Stimulated activated naive B cell treated with anti-CD40 and anti-IgM and Interleukin-4, amounts not matched to agents 10 μg/mL and 1 μg/mL and 100 μg/mL, for 72 hours (primary cell): ENCODE measurements around the gene NAGK.
"Not testable (repeated sequence)": the region's sequence is repeated elsewhere in the genome, so short reads cannot be mapped to it uniquely, and the experiment has no call there.

Source experiments
- ATAC-seq, 2 donors: fragments of 150-1000 bp; cut with Tn5 transposase; replicated peaks; 2 replicates each; pipeline ENCODE4 v1.10.0; 2021; ENCODE audit warnings: moderate library complexity in 1 of 2
- DNase-seq: peaks from one replicate; pipeline ENCODE4 v3.0.0; 2021
- H3K27ac Mint-ChIP-seq: one replicate; pipeline ENCODE4 v1.8.0; 2022; ENCODE audit warnings: mild to moderate bottlenecking, mixed read lengths
- H3K27me3 Mint-ChIP-seq, 2 donors: one replicate each; pipeline ENCODE4 v1.8.0; 2022; ENCODE audit warnings: mixed read lengths in 2 of 2
- H3K36me3 Mint-ChIP-seq, 2 donors: one replicate each; pipeline ENCODE4 v1.8.0; 2022; ENCODE audit warnings: mixed read lengths in 2 of 2, mild to moderate bottlenecking in 1 of 2
- H3K4me1 Mint-ChIP-seq, 2 donors: one replicate each; pipeline ENCODE4 v1.8.0; 2022; ENCODE audit warnings: mixed read lengths in 2 of 2, mild to moderate bottlenecking in 1 of 2
- H3K4me3 Mint-ChIP-seq, 2 donors: one replicate each; pipeline ENCODE4 v1.8.0; 2022; ENCODE audit warnings: mild to moderate bottlenecking in 2 of 2, mixed read lengths in 2 of 2, moderate library complexity in 1 of 2
- H3K9me3 Mint-ChIP-seq, 2 donors: one replicate each; pipeline ENCODE4 v1.8.0; 2022; ENCODE audit warnings: mixed read lengths in 2 of 2, mild to moderate bottlenecking in 1 of 2

The NAGK gene

DNA sequence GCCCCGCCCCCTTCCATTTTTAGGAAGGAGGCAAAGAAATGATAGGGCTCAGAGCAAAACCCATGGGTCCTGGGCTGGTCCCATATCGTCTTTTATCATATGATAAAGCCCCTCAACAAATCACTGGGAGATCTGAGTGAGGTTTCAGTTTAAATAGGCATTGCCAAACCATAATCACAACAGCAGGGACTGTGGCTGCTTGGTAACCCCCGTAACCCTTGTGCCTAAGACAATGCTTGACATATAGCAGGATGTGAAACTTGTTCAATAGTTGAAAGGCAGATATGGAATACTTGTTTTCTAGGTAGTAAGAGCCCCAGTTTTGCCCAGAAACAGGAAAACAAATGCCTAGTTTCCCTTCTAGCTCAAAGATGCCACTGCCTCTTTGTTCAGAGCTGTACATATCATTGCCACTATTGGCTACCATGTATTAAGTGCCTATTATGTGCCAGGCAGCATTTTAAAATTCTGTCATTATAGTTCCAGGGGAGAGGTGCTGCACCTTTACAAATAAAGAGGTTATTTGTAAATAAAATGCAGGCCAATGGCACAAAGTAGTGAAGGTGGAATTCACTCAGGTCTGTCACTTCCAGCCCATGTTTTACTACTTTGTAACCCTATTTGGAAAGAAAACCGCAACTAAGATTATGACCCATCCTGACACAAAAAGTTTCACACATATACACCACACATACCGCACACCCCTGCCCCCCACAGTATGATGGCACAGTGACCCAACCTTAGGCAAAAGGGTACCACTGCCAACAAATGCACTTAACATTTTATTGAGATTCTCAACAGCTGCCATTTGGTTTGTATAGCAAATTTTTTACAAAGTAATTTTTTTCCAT lies 14.2 kb downstream of the NAGK start:
- ATAC-seq, result peak; percentile 31 to 54
- Mint-ChIP-seq H3K27me3 (peaks cover 0 to 9% of the 10 kb centered on the region in 2 donors), H3K27ac (peak overlapping the region; percentile 56), H3K9me3 (no peaks in the 10 kb centered on the region), H3K4me1 (peaks cover 5 to 19% of the 10 kb centered on the region in 2 donors), H3K4me3 (no peak overlapping the region), H3K36me3 (peaks cover 5 to 17% of the 10 kb centered on the region in 2 donors)
- no peak for DNase-seq

DNA sequence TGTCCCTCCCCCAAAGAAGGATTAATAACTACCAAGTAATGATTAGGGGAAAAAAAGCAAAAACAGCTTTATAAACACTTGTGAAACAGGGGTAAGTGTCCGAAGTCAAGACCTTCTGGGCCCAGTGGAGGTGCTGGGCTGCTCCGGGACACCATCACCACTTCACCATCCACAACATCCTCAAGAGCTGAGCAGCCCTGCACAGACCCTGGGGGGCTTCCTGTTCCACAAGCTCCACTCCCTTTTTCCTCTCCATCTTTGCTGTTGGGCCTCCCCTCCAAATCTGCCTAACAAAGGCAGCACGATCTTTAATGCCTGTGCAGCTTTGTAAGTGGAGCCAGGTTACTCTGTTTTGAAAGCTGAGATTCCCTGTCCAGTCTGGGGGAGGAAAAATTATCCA lies 14.8 kb downstream of the NAGK start:
- H3K36me3 Mint-ChIP-seq, result peaks cover 5 to 14% of the 10 kb centered on the region in 2 donors
- not testable (repeated sequence) for DNase-seq, H3K4me3 Mint-ChIP-seq, H3K27ac Mint-ChIP-seq, ATAC-seq, H3K9me3 Mint-ChIP-seq
- peaks cover 3 to 12% of the 10 kb centered on the region in 2 donors for H3K27me3 Mint-ChIP-seq
- peaks cover 5 to 19% of the 10 kb centered on the region in 2 donors for H3K4me1 Mint-ChIP-seq

DNA sequence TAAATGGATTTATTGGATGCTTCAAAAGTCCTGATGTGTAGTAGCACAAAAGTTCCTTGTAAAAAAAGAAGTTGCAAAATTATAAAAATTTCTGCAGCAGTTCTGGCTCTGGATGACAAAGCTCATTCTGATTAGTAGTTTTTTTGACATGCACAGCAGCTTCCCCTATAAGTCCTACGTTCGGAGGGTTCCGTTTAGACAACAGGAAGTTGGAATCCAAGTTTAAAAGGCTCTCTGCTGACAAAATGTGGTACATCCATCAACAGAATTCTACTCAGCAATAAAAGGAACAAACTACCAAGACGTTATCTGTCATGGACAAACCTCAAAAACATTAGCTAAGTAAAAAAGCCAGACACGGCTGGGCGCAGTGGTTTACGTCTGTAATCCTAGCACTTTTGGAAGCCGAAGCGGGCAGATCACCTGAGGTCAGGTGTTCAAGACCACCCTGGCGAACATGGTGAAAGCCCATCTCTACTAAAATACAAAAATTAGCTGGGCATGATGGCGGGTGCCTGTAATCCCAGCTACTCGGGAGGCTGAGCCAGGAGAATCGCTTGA lies 15.4 kb downstream of the NAGK start:
- not testable (repeated sequence) for DNase-seq

DNA sequence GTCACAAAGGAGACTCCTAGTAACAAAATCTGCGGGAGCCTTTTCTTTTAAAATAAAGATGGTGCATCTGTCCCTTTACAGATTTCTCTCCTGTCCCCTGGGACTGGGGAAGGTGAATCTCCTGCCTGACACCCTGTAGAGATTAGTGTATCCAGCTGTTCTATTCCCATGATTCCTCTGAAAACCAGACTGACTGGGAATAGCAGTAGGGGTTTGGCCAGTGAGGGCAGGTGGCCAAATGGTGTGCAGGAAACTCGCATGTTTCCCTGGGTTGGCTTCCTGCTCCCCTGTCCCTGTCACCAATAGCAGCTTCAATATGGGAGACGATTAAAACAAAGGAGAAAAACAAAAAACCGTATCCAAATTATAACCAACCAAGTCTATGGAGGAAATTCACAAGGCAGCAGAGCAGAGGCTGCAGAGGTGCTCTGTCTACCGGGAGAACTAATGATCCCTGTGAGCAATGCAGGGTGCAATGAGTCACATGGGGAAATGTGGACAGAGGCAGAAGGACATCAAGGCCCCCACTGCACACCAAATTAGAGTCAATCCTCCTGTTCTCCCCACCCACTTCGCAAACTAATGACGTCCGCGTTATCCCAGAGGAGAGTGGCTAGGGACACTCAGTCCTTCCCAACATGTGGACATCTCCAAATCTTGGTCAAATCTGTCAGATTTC lies 17.0 kb downstream of the NAGK start:
- H3K9me3 Mint-ChIP-seq, H3K27ac Mint-ChIP-seq, H3K4me3 Mint-ChIP-seq, DNase-seq, H3K36me3 Mint-ChIP-seq, ATAC-seq: not testable (repeated sequence)
- Mint-ChIP-seq H3K4me1 (peaks cover 5 to 19% of the 10 kb centered on the region in 2 donors), H3K27me3 (peaks cover 25 to 34% of the 10 kb centered on the region in 2 donors)

More for the DNA sequence above, 15.4 kb downstream of the NAGK start:
- H3K4me1 Mint-ChIP-seq, result peaks cover 5 to 19% of the 10 kb centered on the region in 2 donors
- peak; percentile 41 to 58 for ATAC-seq
- peaks cover 9 to 17% of the 10 kb centered on the region in 2 donors for H3K27me3 Mint-ChIP-seq
- peak overlapping the region; percentile 25 to 70 for H3K4me3 Mint-ChIP-seq
- H3K27ac Mint-ChIP-seq, result peak overlapping the region; percentile 31
- H3K9me3 Mint-ChIP-seq, H3K36me3 Mint-ChIP-seq: not testable (repeated sequence)

DNA sequence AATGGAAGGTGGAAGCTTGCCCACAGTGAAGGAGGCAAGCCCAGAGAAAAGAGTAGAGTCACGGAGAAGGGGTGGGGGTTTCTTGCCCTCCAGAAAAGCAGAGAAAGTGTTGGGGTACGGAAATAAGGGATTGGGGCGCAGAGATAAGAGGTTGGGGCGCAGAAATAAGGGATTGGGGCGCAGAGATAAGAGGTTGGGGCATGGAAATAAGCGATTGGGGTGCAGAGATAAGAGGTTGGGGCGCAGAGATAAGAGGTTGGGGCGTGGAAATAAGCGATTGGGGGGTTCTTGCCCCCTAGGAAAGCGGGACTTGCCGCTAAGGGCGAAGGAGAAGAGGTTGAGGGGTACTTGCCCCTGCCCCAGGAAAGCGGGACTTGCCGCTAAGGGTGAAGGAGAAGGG lies 21.0 kb downstream of the NAGK start:
- H3K9me3 Mint-ChIP-seq, H3K27ac Mint-ChIP-seq, H3K4me1 Mint-ChIP-seq, H3K4me3 Mint-ChIP-seq, H3K36me3 Mint-ChIP-seq, DNase-seq, ATAC-seq: not testable (repeated sequence)
- H3K27me3 Mint-ChIP-seq, result peaks cover 27 to 36% of the 10 kb centered on the region in 2 donors

DNA sequence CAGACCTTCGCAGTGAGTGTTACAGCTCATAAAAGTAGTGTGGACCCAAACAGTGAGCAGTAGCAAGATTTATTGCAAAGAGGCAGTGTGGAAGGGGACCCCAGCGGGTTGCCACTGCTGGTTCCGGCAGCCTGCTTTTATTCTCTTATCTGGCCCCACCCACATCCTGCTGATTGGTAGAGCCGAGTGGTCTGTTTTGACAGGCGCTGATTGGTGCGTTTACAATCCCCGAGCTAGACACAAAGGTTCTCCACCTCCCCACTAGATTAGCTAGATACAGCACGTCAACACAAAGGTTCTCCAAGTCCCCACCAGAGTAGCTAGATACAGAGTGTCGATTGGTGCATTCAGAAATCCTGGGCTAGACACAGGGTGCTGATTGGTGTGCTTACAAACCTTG lies 23.4 kb downstream of the NAGK start:
- H3K4me1 Mint-ChIP-seq, DNase-seq, ATAC-seq, H3K9me3 Mint-ChIP-seq, H3K36me3 Mint-ChIP-seq, H3K27ac Mint-ChIP-seq, H3K4me3 Mint-ChIP-seq: not testable (repeated sequence)
- peaks cover 27 to 33% of the 10 kb centered on the region in 2 donors for H3K27me3 Mint-ChIP-seq

DNA sequence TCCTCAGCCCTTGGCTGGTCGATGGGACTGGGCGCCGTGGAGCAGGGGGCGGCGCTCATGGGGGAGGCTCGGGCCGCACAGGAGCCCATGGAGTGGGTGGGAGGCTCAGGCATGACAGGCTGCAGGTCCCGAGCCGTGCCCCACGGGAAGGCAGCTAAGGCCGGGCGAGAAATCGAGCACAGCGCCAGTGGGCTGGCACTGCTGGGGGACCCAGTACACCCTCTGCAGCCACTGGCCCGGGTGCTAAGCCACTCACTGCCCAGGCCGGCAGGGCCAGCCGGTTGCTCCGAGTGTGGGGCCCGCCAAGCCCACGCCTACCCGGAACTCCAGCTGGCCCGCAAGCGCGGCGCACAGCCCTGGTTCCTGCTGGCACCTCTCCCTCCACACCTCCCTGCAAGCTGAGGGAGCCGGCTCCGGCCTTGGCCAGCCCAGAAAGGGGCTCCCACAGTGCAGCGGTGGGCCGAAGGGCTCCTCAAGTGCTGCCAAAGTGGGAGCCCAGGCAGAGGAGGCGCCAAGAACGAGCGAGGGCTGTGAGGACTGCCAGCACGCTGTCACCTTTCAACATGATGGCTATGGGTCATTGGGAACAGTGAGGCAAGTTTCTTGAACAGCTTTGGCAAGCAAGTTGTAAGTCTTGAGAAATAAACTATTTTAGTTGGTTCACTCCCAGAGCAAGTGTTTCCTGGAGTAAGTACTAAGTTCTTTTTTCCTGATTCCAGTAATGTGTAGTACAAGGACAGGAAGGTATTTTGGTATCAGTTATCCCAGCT lies 24.2 kb downstream of the NAGK start:
- not testable (repeated sequence) for DNase-seq, H3K4me1 Mint-ChIP-seq, H3K9me3 Mint-ChIP-seq, H3K27ac Mint-ChIP-seq, ATAC-seq, H3K4me3 Mint-ChIP-seq, H3K36me3 Mint-ChIP-seq
- peaks cover 27% of the 10 kb centered on the region in 2 donors for H3K27me3 Mint-ChIP-seq

DNA sequence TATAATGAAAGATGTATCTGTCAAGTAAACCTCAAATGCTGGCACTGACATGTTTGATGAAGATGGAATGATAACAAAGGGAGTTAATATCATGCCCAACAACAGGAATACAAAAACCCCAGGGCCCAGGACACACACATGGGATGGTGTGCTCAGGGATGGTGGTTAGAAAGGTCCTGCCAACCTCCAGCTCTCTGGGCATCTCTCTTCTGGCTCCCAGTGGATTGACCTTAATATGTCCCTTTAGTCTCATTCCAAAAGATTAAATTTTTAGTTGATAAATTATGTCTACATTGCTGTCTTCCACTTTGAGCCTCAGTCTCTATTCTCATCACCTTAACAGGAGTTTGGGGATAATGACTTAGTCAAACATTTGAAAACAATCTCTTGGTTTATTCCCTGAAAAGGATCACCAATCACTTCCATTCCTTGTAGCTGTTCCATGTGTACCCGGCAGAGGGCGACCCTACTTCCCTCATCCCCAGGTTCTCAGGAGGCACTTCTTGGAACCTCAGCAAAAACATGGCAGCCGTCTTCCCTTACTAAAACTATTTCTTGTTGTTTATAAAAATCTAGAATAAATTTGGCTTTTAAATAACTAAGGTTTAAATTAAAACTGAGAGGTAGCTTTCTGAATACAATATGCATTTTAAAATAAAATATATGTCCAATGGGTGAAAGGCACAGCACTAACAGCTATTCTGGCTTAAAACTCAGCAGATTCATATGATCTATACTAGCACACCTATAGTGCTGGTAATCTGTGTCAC lies 31.9 kb downstream of the NAGK start:
- Mint-ChIP-seq H3K9me3 (peaks cover under 1 to 2% of the 10 kb centered on the region in 2 donors), H3K4me1 (no peaks in the 10 kb centered on the region), H3K27ac (no peak overlapping the region), H3K36me3 (peaks cover 1 to 3% of the 10 kb centered on the region in 2 donors), H3K27me3 (no peaks in the 10 kb centered on the region), H3K4me3 (no peak overlapping the region)
- peak in 1 of 2 donors; percentile 45 for ATAC-seq
- DNase-seq, result no peak

DNA sequence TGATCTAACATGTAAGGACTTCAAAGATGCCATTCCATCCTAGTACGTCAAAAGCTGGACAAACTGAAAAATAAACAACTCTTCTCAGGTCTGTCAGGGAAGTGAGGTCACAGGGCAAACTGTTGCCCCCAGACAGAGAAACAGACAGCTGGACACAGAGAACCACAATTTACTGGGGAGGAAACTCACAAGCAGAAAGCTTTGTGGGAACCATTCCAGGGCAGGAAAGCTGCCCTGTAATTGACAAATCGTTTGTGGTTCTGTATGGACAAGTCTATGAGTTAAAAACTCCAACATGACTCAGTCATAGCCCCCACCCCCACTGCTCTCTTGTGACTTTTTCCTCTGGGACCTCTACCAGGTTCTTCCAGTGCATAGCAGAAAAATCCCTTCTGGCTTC lies 33.2 kb downstream of the NAGK start:
- Mint-ChIP-seq H3K36me3 (peaks cover 5 to 8% of the 10 kb centered on the region in 2 donors), H3K27me3 (no peaks in the 10 kb centered on the region), H3K27ac (no peak overlapping the region), H3K4me1 (no peaks in the 10 kb centered on the region), H3K4me3 (no peak overlapping the region), H3K9me3 (peaks cover 4 to 5% of the 10 kb centered on the region in 2 donors)
- no peak for ATAC-seq
- DNase-seq, result no peak

DNA sequence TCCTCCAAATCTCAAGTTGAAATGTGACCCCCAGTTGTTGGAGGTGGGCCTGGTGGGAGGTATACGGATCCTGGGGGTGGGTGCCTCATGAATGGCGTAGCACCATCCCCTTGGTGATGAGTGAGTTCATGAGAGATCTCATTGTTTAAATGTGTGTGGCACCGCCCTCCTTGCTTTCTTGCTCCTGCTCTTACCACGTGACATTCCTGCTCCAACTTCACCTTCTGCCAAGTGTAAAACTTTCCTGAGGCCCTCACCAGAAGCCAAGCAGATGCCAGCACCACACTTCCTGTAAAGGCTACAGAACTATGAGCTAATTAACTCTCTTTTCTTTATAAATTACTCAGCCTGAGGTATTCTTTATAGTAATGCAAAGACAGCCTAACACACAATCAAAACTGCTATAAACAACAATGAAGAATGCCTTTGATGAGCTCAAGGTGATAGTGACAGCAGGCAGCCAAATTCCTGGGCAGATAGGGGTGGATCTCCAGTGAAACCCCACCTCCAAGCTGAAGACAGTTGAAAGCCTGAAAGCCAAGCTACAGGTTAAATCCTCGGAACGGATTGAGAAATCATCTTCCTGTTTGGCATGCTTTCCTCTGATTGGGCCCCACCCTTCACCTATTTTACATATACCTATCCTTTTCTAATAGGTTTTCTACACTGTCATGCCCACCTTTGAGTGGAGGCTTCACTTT lies 34.7 kb downstream of the NAGK start:
- Mint-ChIP-seq H3K36me3 (peaks cover 6 to 8% of the 10 kb centered on the region in 2 donors), H3K4me3 (no peak overlapping the region), H3K9me3 (peaks cover 4 to 5% of the 10 kb centered on the region in 2 donors), H3K4me1 (no peaks in the 10 kb centered on the region), H3K27me3 (no peaks in the 10 kb centered on the region), H3K27ac (no peak overlapping the region)
- no peak for ATAC-seq
- no peak for DNase-seq

DNA sequence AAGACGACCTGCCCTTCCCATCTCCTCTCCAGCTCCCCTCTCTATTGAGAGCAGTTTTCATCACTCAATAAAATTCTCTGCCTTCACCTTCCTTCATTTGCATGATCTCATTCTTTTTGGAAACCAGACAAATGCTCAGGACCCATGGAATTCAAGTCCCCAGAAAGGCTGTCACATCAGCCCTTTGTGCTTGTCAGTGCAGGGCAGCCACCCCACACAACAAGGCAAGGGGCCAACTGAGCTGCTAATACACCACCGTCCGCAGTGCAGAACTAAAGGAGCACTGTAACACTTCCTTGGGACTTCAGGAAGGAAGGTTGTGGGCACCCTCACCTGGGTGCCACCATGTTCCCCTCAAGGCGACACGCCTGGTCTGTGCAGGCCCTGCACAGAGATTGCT lies 35.4 kb downstream of the NAGK start:
- Mint-ChIP-seq H3K27me3 (no peaks in the 10 kb centered on the region), H3K9me3 (peaks cover 4 to 5% of the 10 kb centered on the region in 2 donors), H3K36me3 (peaks cover 7 to 8% of the 10 kb centered on the region in 2 donors), H3K4me3 (no peak overlapping the region), H3K4me1 (no peaks in the 10 kb centered on the region), H3K27ac (no peak overlapping the region)
- no peak for DNase-seq
- ATAC-seq, result no peak

DNA sequence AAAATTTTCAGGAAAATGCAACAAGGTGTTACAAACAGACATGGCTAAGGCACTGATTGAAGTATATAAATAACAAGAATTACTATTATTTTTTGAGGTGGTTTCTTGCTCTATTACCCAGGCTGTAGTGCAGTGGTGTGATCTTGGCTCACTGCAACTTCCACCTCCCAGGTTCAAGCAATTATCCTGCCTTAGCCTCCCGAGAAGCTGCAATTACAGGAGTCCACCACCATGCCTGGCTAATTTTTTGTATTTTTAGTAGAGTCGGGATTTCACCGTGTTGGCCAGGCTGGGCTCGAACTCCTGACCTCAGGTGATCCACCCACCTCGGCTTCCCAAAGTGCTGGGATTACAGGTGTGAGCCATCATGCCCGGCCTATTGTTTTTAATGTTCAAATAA lies 38.0 kb downstream of the NAGK start:
- peaks cover 10 to 15% of the 10 kb centered on the region in 2 donors for H3K36me3 Mint-ChIP-seq
- H3K27me3 Mint-ChIP-seq, H3K4me1 Mint-ChIP-seq, ATAC-seq, H3K9me3 Mint-ChIP-seq, DNase-seq, H3K27ac Mint-ChIP-seq, H3K4me3 Mint-ChIP-seq: not testable (repeated sequence)

DNA sequence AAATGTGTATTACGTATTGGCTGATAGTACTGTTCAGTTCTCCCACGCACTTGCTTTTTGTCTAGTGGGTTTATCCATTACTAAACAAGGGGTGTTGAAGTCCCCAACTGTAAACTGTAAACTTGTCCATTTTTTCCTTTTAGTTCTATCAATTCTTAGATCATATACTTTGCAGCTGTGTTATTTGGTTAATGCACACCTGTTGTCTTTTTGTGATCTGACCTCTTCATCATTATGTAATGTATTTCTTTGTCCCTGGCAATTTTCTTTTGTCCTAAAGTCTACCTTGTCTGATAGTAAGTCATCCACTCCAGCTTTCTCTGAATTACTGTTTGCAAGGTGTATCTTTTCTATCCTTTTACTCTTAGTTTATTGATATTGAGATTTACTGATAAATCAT lies 39.6 kb downstream of the NAGK start:
- H3K27ac Mint-ChIP-seq, result no peak overlapping the region
- peaks cover 10 to 19% of the 10 kb centered on the region in 2 donors for H3K36me3 Mint-ChIP-seq
- DNase-seq (no peak), ATAC-seq (no peak)
- H3K4me1 Mint-ChIP-seq, result no peaks in the 10 kb centered on the region
- H3K9me3 Mint-ChIP-seq, result peaks cover 4 to 5% of the 10 kb centered on the region in 2 donors
- no peaks in the 10 kb centered on the region for H3K27me3 Mint-ChIP-seq
- H3K4me3 Mint-ChIP-seq, result no peak overlapping the region
